Effector memory CD4-positive, alpha-beta T cell (primary cell): ENCODE results near the gene PTPRM.

ENCODE experiments used
- DNase-seq, 3 donors: peaks; one replicate each; pipeline ENCODE4 v3.0.0-alpha.2; 2020
- H3K27ac ChIP-seq: 2 replicates; pipeline ENCODE4 v1.7.0; 2013; ENCODE audit warnings: mild to moderate bottlenecking, low read length, moderate library complexity; ENCODE audit not compliant: insufficient read depth, poor library complexity, severe bottlenecking
- H3K27me3 ChIP-seq: replicated peaks from 2 replicates; pipeline ENCODE4 v1.7.0; 2013; ENCODE audit warnings: mild to moderate bottlenecking, low read length; ENCODE audit not compliant: insufficient read depth, control insufficient read depth, poor library complexity, severe bottlenecking
- H3K36me3 ChIP-seq: 2 replicates; pipeline ENCODE4 v1.7.0; 2013; ENCODE audit warnings: mild to moderate bottlenecking, low read length, moderate library complexity; ENCODE audit not compliant: control insufficient read depth, insufficient read depth
- H3K4me1 ChIP-seq: 2 replicates; pipeline ENCODE4 v1.7.0; 2013; ENCODE audit warnings: low read length, mild to moderate bottlenecking; ENCODE audit not compliant: control insufficient read depth, insufficient read depth, poor library complexity, severe bottlenecking
- H3K4me3 ChIP-seq: 2 replicates; pipeline ENCODE4 v1.7.0; 2013; ENCODE audit warnings: low read length, low read depth, mild to moderate bottlenecking; ENCODE audit not compliant: insufficient read depth, poor library complexity, severe bottlenecking
- H3K9me3 ChIP-seq: 2 replicates; pipeline ENCODE4 v1.7.0; 2013; ENCODE audit warnings: mild to moderate bottlenecking, low read length, moderate library complexity; ENCODE audit not compliant: control insufficient read depth

PTPRM gene

GRCh38 chr18:7815787-7816186, 248.7 kb downstream of the PTPRM start:
- no peak for DNase-seq
- H3K4me3 ChIP-seq, result no peak overlapping the region
- H3K27me3 ChIP-seq, result no peaks in the 10 kb centered on the region
- peaks cover 8% of the 10 kb centered on the region for H3K9me3 ChIP-seq
- no peaks in the 10 kb centered on the region for H3K36me3 ChIP-seq
- no peaks in the 10 kb centered on the region for H3K4me1 ChIP-seq
- no peak overlapping the region for H3K27ac ChIP-seq

GRCh38 chr18:7817575-7818230, 250.6 kb downstream of the PTPRM start:
- H3K27ac ChIP-seq, result no peak overlapping the region
- no peak for DNase-seq
- no peaks in the 10 kb centered on the region for H3K36me3 ChIP-seq
- H3K9me3 ChIP-seq, result peaks cover 8% of the 10 kb centered on the region
- no peaks in the 10 kb centered on the region for H3K4me1 ChIP-seq
- H3K27me3 ChIP-seq, result no peaks in the 10 kb centered on the region
- H3K4me3 ChIP-seq, result no peak overlapping the region

DNA sequence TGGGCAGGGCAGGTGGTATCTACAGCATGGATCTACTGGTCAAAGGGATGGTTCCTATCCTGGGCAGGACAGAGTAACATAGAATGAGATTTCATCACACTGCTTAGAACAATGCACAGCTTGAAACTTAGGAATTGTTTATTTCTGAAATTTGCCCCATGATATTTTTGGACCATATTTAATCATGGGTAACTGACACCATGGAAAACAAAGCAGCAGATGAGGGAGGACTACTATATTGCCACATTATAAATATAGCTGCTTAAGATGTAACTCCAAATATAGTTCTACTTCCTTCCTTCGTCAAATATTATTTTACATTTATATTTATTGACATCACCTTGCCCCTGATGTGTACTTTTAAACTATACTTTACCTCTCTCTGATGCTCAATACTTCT, 254.7 kb downstream of the PTPRM start:
- Histone ChIP-seq H3K36me3 (no peaks in the 10 kb centered on the region), H3K9me3 (no peaks in the 10 kb centered on the region), H3K27me3 (no peaks in the 10 kb centered on the region), H3K4me1 (no peaks in the 10 kb centered on the region), H3K27ac (no peak overlapping the region), H3K4me3 (no peak overlapping the region)
- no peak for DNase-seq

DNA sequence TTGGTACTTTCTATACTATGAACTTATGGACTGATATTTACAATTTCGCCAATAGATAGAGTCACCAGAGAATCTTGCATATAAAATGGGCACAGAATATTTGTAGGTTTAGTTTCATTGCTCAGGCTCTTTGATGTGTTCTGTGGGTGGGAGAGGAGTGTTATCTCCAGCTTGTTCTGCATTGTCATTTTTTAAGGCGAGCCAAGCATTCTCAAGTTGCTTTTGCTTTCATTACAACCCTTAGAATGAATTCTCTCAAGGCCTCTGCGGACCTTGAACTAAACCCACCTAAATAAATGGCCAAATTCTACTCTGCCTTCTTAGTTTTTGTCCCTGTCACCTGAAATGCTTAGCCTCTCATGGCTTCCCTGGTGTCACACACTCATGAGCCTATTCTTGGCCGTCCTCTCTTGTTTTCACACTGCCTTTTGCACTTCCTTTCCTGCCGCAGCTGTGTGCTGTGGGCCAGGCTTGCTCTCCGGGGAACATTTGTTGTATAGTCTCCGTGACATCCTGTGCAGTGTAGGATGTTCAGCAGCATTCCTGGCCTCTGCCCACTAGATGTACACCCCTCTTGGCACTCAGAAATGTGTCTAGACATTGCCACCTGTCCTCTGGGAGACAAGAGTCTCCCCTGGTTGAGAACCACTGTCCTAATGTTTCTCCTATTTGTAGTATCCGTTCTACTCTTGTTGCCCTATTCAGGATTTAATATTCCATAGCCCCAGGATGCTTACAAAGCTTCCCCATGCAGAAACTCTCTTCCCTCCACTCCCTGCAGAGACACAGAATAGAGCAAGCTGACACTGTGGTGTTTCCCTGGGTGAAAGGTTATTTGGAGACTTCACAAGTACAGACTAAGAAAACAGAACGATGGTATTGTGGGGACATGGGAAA, 255.6 kb downstream of the PTPRM start:
- no peaks in the 10 kb centered on the region for H3K9me3 ChIP-seq
- H3K4me3 ChIP-seq, result no peak overlapping the region
- no peaks in the 10 kb centered on the region for H3K27me3 ChIP-seq
- H3K4me1 ChIP-seq, result no peaks in the 10 kb centered on the region
- H3K36me3 ChIP-seq, result no peaks in the 10 kb centered on the region
- no peak for DNase-seq
- no peak overlapping the region for H3K27ac ChIP-seq

DNA sequence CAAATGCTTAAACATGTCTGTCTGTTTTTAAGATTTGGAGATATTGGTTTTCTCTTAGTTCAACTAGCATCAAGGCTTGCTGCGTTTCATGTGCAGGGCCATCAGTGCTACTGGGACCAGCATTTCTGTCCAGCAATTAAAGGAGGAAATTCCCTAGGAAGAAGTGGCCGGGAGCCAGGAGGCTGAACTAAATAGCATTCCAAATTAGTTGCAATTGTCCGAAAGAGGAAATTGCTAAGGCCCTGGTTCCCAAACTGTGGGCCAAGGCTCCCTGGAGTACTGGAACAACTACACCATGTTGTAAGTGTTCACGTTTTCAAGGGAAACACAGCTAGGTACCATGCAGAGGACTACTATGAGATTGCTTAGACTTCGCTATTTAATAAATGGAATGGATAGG, 257.9 kb downstream of the PTPRM start:
- no peaks in the 10 kb centered on the region for H3K27me3 ChIP-seq
- no peaks in the 10 kb centered on the region for H3K36me3 ChIP-seq
- no peaks in the 10 kb centered on the region for H3K9me3 ChIP-seq
- no peaks in the 10 kb centered on the region for H3K4me1 ChIP-seq
- H3K27ac ChIP-seq, result no peak overlapping the region
- DNase-seq, result no peak
- H3K4me3 ChIP-seq, result no peak overlapping the region

- Histone ChIP-seq H3K27me3 (no peaks in the 10 kb centered on the region), H3K4me3 (no peak overlapping the region)
- no peak for DNase-seq
Measured at GRCh38 chr18:7830468-7830867, 263.4 kb downstream of the PTPRM start.

DNA sequence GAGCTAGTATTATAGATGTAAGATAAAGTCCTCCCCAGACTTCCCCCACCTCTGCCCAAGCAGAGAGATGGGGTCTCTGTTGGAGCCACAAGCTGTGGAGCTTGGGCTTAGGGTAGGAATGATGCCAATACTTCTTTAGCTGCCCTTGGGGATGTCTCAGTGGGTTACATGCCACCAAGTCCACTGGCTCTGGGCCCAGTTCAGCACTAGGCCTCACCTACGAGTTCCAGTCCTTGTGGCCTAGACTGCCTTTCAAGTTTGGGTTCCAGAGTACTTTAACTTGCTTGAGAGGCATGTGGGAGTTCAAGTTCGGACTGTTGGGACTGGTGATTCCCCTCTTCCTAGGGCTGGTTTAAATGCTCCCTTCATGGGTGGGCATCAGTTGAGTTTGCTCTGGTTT, 272.4 kb downstream of the PTPRM start:
- H3K4me3 ChIP-seq, result no peak overlapping the region
- no peak for DNase-seq
- H3K4me1 ChIP-seq, result no peaks in the 10 kb centered on the region
- H3K27ac ChIP-seq, result no peak overlapping the region
- H3K27me3 ChIP-seq, result no peaks in the 10 kb centered on the region
- H3K36me3 ChIP-seq, result no peaks in the 10 kb centered on the region
- H3K9me3 ChIP-seq, result no peaks in the 10 kb centered on the region

More at GRCh38 chr18:7830468-7830867, 263.4 kb downstream of the PTPRM start:
- no peaks in the 10 kb centered on the region for H3K36me3 ChIP-seq
- no peaks in the 10 kb centered on the region for H3K4me1 ChIP-seq
- H3K9me3 ChIP-seq, result no peaks in the 10 kb centered on the region
- H3K27ac ChIP-seq, result no peak overlapping the region

GRCh38 chr18:7840411-7840810, 273.3 kb downstream of the PTPRM start:
- Histone ChIP-seq H3K36me3 (no peaks in the 10 kb centered on the region), H3K27me3 (no peaks in the 10 kb centered on the region), H3K9me3 (no peaks in the 10 kb centered on the region), H3K27ac (no peak overlapping the region), H3K4me1 (no peaks in the 10 kb centered on the region), H3K4me3 (no peak overlapping the region)
- no peak for DNase-seq

DNA sequence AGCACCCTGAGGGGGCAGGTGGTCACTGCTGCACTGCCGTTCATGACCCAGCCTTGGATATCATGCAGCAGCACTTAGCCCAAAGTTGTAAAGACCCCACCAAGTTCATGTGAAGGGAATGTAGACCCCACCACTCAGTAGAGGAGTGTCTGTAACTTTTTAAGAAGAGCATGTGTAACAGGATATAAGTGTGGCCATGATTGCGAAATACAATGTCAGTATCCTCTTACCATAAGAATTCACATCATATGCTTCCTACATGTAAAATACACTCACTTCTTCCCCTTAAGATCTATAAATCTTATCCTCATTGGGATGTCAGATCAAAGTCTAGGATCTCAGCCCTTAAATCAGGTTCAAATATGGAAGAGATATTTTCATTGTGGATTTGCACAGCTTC, 276.9 kb downstream of the PTPRM start:
- H3K36me3 ChIP-seq, result no peaks in the 10 kb centered on the region
- H3K9me3 ChIP-seq, result no peaks in the 10 kb centered on the region
- DNase-seq, result no peak
- H3K4me1 ChIP-seq, result no peaks in the 10 kb centered on the region
- H3K4me3 ChIP-seq, result no peak overlapping the region
- H3K27me3 ChIP-seq, result no peaks in the 10 kb centered on the region
- no peak overlapping the region for H3K27ac ChIP-seq

DNA sequence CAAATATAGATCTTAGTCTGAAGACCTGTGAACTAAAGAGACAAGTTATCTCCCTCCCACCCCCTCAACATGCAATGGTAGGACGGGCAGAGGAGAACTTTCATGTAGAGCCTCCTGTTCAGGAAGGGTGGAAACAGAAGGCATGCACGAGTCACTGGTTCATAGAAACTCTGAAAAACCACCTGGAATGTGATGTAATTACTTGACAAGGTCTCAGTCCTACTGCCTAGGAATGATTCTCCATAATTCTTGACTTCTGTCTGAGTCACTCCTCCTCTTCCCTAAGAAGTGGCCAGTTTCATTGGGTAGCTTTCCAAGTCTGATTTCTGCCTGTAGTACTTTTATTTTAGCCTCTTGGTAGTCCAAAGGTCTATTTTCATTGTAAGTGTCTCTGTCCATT, 277.3 kb downstream of the PTPRM start:
- no peak for DNase-seq
- Histone ChIP-seq H3K36me3 (no peaks in the 10 kb centered on the region), H3K27ac (no peak overlapping the region), H3K9me3 (no peaks in the 10 kb centered on the region), H3K4me1 (no peaks in the 10 kb centered on the region), H3K27me3 (no peaks in the 10 kb centered on the region), H3K4me3 (no peak overlapping the region)
